ENCODE measurements around the gene CRADD. TPM values are rescaled to one million over a fixed set of nuclear protein-coding genes. Genes with fewer than 3 reads are reported as not detected.

CRADD gene
- total RNA-seq, 6 donors from 2014 or later, result 13.7 to 40.7 (median 29.0) TPM

DNA sequence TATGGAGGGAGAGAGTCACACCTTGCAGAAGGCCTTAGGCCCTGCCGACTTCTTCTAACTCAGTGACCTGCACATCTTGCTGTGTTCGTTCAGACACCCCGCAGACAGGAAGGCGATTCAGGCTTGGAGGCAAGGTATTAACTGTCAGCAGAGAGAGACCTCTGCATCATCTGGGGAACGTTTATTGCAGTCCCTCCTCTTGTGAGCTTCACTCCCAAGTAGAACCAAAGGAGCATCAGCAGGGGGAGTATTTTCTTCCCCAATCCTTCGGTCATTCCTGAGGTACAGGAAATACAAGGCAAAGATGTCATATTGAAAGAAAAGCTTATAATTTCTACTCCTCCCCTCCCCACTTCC, 217.9 kb downstream of the CRADD start:
- H3K36me3 ChIP-seq, result no peaks in the 10 kb centered on the region
- no peak for ATAC-seq (ENCODE audit: low FRiP score in 2 of 2)
- no peaks in the 10 kb centered on the region for H3K27me3 ChIP-seq
- H3K4me1 ChIP-seq, result peaks cover 12 to 13% (median 12%) of the 10 kb centered on the region in 4 donors
- 69 to 81% methylated on average over 6 of the region's 6 CpGs for whole genome bisulfite sequencing, 2 donors
- H3K4me3 ChIP-seq, result no peak overlapping the region
- DNase-seq, result no peak
- TF ChIP-seq POLR2AphosphoS5 (IDR thresholded peaks at IDR 0.05), result no peak
- TF ChIP-seq, protein P1, sequence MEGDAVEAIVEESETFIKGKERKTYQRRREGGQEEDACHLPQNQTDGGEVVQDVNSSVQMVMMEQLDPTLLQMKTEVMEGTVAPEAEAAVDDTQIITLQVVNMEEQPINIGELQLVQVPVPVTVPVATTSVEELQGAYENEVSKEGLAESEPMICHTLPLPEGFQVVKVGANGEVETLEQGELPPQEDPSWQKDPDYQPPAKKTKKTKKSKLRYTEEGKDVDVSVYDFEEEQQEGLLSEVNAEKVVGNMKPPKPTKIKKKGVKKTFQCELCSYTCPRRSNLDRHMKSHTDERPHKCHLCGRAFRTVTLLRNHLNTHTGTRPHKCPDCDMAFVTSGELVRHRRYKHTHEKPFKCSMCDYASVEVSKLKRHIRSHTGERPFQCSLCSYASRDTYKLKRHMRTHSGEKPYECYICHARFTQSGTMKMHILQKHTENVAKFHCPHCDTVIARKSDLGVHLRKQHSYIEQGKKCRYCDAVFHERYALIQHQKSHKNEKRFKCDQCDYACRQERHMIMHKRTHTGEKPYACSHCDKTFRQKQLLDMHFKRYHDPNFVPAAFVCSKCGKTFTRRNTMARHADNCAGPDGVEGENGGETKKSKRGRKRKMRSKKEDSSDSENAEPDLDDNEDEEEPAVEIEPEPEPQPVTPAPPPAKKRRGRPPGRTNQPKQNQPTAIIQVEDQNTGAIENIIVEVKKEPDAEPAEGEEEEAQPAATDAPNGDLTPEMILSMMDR (IDR thresholded peaks at IDR 0.05), result no peak
- no peak for TF ChIP-seq EP300 (IDR thresholded peaks at IDR 0.05)
- TF ChIP-seq POLR2A (IDR thresholded peaks at IDR 0.05), result no peak
- H3K9me3 ChIP-seq, result no peaks in the 10 kb centered on the region
- H3K27ac ChIP-seq, result peak overlapping the region in 3 of 4 donors; percentile 26 to 79 (median 68)

DNA sequence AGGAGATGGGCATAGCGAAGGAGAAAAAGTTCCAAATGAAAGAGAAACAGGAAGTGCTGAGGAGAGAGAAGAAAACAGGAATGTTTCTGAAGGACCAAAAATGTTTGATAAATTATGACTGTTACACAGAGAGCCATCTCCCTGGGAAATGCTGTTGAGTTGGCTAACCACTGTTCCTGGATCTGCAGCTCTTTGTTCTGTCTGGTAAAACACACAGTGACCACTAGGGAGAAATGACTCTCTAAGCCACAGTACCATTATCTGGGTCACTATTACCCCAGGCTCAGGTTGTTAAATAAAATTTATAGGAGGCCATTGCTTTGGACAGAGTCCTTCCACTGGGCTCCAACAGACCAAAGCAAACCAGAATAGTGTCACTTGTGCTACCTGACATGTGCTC, 219.3 kb downstream of the CRADD start:
- no peak overlapping the region for H3K4me3 ChIP-seq
- H3K36me3 ChIP-seq, result no peaks in the 10 kb centered on the region
- TF ChIP-seq POLR2AphosphoS5 (IDR thresholded peaks at IDR 0.05) (no peak), POLR2A (IDR thresholded peaks at IDR 0.05) (no peak), EP300 (IDR thresholded peaks at IDR 0.05) (no peak)
- TF ChIP-seq, protein P1 (IDR thresholded peaks at IDR 0.05), result no peak
- 94 to 96% methylated on average over 1 of the region's 1 CpG for WGBS, 2 donors
- H3K27me3 ChIP-seq, result no peaks in the 10 kb centered on the region
- DNase-seq (no peak), ATAC-seq (ENCODE audit: low FRiP score in 2 of 2) (no peak)
- H3K27ac ChIP-seq, result no peak overlapping the region
- H3K4me1 ChIP-seq, result peaks cover 12 to 13% (median 12%) of the 10 kb centered on the region in 4 donors
- H3K9me3 ChIP-seq, result no peaks in the 10 kb centered on the region

DNA sequence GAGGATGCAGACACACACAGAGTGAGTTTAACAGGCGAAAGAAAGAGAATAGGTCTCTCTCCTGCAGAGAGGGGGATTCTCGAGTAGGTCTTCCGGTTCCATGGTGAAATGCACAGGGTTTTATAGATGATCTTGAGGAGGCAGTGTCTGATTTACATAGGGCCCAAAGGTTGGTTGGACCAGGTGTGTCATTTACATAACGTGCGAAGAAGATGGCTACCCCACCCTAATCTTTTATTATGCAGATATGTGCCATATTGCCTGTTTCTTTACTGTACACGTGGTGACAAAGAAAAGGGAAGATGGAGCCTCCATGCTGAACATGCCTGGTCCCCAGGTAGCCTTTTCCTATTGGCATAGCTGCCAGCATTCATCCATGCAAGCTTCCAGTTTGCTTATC, 219.8 kb downstream of the CRADD start:
- no peak overlapping the region for H3K4me3 ChIP-seq
- H3K27ac ChIP-seq, result no peak overlapping the region
- H3K9me3 ChIP-seq, result no peaks in the 10 kb centered on the region
- H3K4me1 ChIP-seq, result peaks cover 12 to 13% (median 12%) of the 10 kb centered on the region in 4 donors
- no peaks in the 10 kb centered on the region for H3K27me3 ChIP-seq
- DNase-seq, result no peak
- TF ChIP-seq POLR2A (IDR thresholded peaks at IDR 0.05) (no peak), EP300 (IDR thresholded peaks at IDR 0.05) (no peak), POLR2AphosphoS5 (IDR thresholded peaks at IDR 0.05) (no peak)
- TF ChIP-seq, protein P1 (IDR thresholded peaks at IDR 0.05), result no peak
- no peak for ATAC-seq (ENCODE audit: low FRiP score in 2 of 2)
- 89 to 90% methylated on average over 6 of the region's 6 CpGs for WGBS, 2 donors
- no peaks in the 10 kb centered on the region for H3K36me3 ChIP-seq

DNA sequence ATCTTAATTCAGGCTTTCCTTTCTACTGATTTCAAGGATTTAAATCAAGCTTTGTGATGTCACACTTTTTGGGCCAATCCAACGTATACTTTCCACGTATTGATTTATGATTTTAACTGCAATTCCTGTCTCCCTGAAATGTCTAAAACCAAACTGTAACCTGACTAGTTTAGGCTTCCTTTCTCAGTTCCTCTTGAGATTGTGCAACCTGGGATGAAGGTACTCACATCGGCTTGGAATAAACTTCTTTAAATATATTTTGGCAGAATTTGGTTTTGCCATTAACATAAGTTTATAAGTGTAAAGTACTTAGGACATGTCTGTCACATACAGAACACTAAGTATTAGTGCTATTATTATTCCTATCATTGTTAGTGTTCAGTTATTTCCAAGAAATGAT, 224.6 kb downstream of the CRADD start:
- DNase-seq, result no peak
- Histone ChIP-seq H3K27me3 (no peaks in the 10 kb centered on the region), H3K27ac (no peak overlapping the region), H3K4me3 (no peak overlapping the region), H3K4me1 (no peaks in the 10 kb centered on the region), H3K36me3 (no peaks in the 10 kb centered on the region), H3K9me3 (no peaks in the 10 kb centered on the region)
- TF ChIP-seq, protein P1 (IDR thresholded peaks at IDR 0.05), result no peak
- TF ChIP-seq POLR2A (IDR thresholded peaks at IDR 0.05), result no peak
- TF ChIP-seq EP300 (IDR thresholded peaks at IDR 0.05), result no peak
- TF ChIP-seq POLR2AphosphoS5 (IDR thresholded peaks at IDR 0.05), result no peak
- 73 to 86% methylated on average over 3 of the region's 3 CpGs for WGBS, 2 donors
- no peak for ATAC-seq (ENCODE audit: low FRiP score in 2 of 2)

DNA sequence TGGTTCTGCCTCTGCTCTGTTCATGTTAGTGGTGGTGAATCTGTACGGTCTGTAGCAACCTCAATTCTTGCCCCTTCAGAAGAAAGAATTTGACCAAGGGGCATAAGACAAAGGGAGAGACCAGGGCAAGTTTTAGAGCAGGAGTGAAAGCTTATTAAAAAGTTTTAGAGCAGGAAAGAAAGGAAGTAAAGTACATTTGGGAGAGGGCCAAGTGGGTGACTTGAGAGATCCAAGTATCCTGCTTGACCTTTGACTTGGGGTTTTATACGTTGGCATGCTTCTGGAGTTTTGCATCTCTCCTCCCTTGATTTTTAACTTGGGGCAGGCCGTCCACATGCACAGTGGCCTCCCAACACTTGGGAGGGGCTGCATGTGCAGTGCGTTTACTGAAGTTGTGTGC, 225.0 kb downstream of the CRADD start:
- no peak for DNase-seq

More for the DNA sequence above, 225.0 kb downstream of the CRADD start:
- WGBS, 2 donors, result 81 to 86% methylated on average over 4 of the region's 4 CpGs
- H3K4me1 ChIP-seq, result no peaks in the 10 kb centered on the region
- H3K27me3 ChIP-seq, result no peaks in the 10 kb centered on the region
- H3K27ac ChIP-seq, result no peak overlapping the region
- ATAC-seq (ENCODE audit: low FRiP score in 2 of 2), result no peak
- no peaks in the 10 kb centered on the region for H3K36me3 ChIP-seq
- H3K9me3 ChIP-seq, result no peaks in the 10 kb centered on the region
- no peak overlapping the region for H3K4me3 ChIP-seq
- no peak for TF ChIP-seq POLR2A (IDR thresholded peaks at IDR 0.05)
- no peak for TF ChIP-seq EP300 (IDR thresholded peaks at IDR 0.05)
- TF ChIP-seq, protein P1 (IDR thresholded peaks at IDR 0.05), result no peak
- TF ChIP-seq POLR2AphosphoS5 (IDR thresholded peaks at IDR 0.05), result no peak
